GM10266 (cell line): ENCODE data around the gene RRP12.

ENCODE experiments used
- DNase-seq: peaks from one replicate; pipeline ENCODE4 v3.0.0; 2012; ENCODE audit errors: extremely low spot score
- CTCF ChIP-seq: IDR thresholded peaks from 2 replicates; pipeline ENCODE4 v1.5.1; 2012; ENCODE audit warnings: mild to moderate bottlenecking, low read depth; ENCODE audit not compliant: control insufficient read depth, insufficient read depth; ENCODE audit errors: missing control alignments

RRP12 gene

DNA sequence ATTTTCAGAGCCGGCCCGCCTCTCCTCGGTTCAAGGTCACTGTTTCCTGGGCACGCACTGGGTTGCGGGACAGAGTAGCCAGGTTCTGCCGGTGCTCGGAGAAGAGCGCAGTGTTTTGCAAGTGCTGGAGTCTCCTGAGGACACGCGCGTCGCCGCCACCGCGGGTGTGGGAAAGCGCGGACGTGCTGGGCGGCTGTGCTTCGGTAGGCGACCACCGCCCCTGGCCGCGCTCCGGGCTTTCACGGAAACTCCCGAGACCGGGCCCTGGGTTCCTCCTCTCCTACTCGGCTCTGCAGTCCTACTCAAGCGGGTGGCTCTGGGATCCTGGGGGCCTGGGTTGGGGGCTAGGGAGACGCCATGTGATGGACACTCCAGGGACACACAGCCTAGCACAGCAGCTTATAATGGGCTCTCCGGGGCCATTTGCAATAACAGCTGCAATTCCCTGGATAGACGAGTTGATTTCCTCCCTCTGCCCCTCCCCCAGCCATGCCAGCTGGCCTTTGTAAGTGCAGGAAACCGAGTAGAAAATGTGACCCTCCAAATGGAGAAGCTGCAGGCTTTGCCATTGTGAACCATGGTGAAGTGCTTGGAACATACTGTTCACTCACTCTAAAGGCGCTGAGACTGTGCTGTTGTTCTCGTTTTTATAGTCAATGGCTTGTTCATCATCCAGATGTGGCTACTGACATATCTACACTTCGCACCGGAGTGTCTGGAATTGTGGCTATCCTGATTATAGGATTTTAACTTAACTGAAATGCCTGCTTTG, 79.9 kb downstream of the RRP12 start:
- no peak for DNase-seq

GRCh38 chr10:97320480-97321031, 80.6 kb downstream of the RRP12 start:
- DNase-seq: no peak
- no peak for TF ChIP-seq CTCF

More for the DNA sequence above, 79.9 kb downstream of the RRP12 start:
- no peak for TF ChIP-seq CTCF

DNA sequence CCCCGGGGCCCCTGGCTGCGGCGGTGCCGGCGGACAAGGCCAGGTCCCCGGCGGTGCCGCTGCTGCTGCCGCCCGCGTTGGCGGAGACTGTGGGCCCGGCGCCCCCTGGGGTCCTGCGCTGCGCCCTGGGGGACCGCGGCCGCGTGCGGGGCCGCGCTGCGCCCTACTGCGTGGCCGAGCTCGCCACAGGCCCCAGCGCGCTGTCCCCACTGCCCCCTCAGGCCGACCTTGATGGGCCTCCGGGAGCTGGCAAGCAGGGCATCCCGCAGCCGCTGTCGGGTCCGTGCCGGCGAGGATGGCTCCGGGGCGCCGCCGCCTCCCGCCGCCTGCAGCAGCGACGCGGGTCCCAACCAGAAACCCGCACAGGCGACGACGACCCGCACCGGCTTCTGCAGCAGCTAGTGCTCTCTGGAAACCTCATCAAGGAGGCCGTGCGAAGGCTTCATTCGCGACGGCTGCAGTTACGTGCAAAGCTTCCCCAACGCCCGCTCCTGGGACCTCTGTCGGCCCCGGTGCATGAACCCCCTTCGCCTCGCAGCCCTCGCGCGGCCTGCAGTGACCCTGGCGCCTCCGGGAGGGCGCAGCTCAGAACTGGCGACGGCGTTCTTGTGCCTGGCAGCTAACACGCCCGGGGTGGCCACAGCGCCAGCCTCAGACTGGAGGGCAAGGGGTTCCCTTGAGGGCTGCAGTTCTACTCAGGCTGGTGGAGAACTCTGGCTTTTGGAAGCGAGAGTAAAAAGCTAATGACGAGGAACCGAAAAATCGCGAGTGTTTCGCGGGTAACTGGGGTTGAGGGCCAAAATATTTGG, 81.3 kb downstream of the RRP12 start:
- DNase-seq: peak; percentile 53
- peak; percentile 34 for TF ChIP-seq CTCF

DNA sequence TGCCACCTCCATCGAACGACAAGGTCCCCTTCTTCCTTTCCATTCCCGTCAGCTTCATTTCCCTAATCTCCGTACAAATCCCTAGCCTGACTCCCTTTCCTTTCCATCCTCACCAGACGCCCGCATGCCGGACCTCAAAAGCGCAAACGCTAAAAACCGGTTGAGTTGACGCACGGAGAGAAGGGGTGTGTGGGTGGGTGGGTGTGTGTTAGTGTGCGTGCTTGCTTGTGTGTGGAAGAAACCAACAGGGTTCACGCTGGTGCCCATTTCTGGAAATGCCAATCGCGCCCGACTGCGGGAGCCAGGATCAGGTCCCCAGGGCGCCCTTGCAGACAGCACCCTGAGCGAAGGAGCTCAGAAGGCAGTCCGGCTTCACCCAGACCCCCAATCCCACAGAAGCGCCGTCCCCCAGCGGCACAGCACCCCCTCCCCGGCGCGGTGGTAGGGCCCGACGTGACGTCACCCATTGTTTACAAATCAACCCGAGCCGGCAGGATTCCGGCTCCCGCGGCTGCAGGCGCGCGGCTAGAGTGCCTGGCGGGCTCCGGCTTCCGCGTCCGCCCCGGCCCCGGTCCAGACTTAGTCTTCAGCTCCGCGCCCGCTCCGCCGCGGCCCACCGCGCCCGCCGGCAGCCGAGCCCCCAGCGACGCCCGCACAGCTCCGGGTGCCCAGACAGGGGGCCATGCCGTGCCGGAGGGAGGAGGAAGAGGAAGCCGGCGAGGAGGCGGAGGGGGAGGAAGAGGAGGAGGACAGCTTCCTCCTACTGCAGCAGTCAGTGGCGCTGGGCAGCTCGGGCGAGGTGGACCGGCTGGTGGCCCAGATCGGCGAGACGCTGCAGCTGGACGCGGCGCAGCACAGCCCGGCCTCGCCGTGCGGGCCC, 82.1 kb downstream of the RRP12 start, which contains the start of gene FRAT1:
Gene FRAT1, plus strand, starts transcription at position 500 of the 880 bp plus-strand sequence. Its CDS starts 183 bp downstream, at position 683.
- DNase-seq: peak; percentile 83
- no peak for TF ChIP-seq CTCF

DNA sequence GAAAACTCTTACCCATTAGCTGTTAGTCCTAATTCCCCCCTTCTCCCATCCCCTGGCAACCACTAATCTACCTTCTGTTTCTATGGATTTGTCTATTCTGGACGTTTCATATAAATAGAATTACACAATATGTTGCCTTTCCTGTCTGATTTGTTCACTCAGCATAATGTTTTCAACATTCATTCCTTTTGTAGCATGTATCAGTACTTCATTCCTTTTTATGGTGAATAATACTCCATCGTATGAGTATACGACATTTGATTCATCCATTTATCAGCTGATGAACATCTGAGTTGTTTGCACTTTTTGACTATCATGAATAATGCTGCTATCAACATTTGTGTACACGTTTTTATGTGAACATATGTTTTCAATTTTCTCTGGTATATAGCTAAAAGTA, 86.5 kb downstream of the RRP12 start:
- DNase-seq: no peak
- no peak for TF ChIP-seq CTCF

DNA sequence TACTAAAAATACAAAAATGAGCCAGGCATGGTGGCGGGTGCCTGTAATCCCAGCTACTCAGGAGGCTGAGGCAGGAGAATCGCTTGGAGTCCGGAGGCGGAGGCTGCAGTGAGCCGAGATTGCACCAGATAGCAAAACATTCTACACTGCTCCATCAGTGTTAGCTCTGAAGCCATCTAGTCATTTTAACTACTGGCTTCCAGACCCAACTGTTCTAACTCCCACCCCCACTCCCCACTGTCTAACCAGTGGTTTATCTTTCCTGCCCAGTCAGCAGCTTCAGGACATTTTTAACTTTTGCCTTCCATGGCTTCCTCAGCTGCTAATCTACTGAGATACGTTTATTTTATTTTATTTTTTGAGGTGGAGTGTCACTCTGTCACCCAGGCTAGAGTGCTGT, 88.2 kb downstream of the RRP12 start:
- TF ChIP-seq CTCF: no peak

More for the DNA sequence above, 88.2 kb downstream of the RRP12 start:
- DNase-seq: no peak
